DND-41 (cell line): Measurements from ENCODE around the gene LRRN4CL.

Experiments used
- CTCF ChIP-seq: IDR thresholded peaks from 2 replicates; pipeline ENCODE4 v1.5.1; 2012; ENCODE audit warnings: borderline replicate concordance, low read length, moderate library complexity, mild to moderate bottlenecking; ENCODE audit not compliant: poor library complexity, severe bottlenecking; ENCODE audit errors: extremely low read depth
- EZH2 ChIP-seq: IDR thresholded peaks from 3 replicates; pipeline ENCODE4 v1.6.1; 2012; ENCODE audit warnings: borderline replicate concordance, low read depth, mild to moderate bottlenecking, moderate library complexity, low read length, inconsistent platforms; ENCODE audit not compliant: severe bottlenecking

- TF ChIP-seq CTCF: no peak
- TF ChIP-seq EZH2: no peak
Measured at GRCh38 chr11:62709247-62710000, 20.1 kb upstream of the LRRN4CL start.
